Vagina (tissue), 2 donors: ENCODE measurements around the gene HIKESHI. TPM values are rescaled to one million over a fixed set of nuclear protein-coding genes. Genes with fewer than 3 reads are reported as not detected.

Experiments
- DNase-seq, 2 donors: peaks; one replicate each; pipeline ENCODE4 v3.0.0-alpha.2; 2017; ENCODE audit errors: extremely low spot score in 2 of 2
- H3K27ac ChIP-seq: fragments of 200-600 bp; sonication (generic); one replicate; pipeline ENCODE4 v1.5.1; 2019
- H3K27me3 ChIP-seq: fragments of 200-600 bp; sonication (generic); one replicate; pipeline ENCODE4 v1.5.1; 2019
- H3K36me3 ChIP-seq, 2 donors: fragments of 200-600 bp; sonication (generic); one replicate each; pipeline ENCODE4 v1.5.1; 2017 to 2019
- H3K4me1 ChIP-seq: fragments of 200-600 bp; sonication (generic); one replicate; pipeline ENCODE4 v1.5.1; 2019
- H3K4me3 ChIP-seq, 2 donors: fragments of 200-600 bp; sonication (generic); 1 replicate in 1 of 2; 2 replicates in 1 of 2; pipeline ENCODE4 v1.5.1; 2016 to 2019
- H3K9me3 ChIP-seq: fragments of 200-600 bp; sonication (generic); one replicate; pipeline ENCODE4 v1.5.1; 2019
- POLR2A ChIP-seq, 2 donors: fragments of 450-650 bp; IDR thresholded peaks; one replicate each; pipeline ENCODE4 v1.6.1; 2017; ENCODE audit warnings: antibody characterized with exemption in 2 of 2, mild to moderate bottlenecking in 2 of 2, moderate library complexity in 2 of 2
- POLR2AphosphoS5 ChIP-seq, 2 donors: sonication (generic); formaldehyde crosslinking; IDR thresholded peaks; one replicate each; pipeline ENCODE4 v1.9.0; 2017; ENCODE audit warnings: antibody characterized with exemption in 2 of 2, mild to moderate bottlenecking in 2 of 2, low read depth in 1 of 2; ENCODE audit not compliant: insufficient read depth in 1 of 2
- intact Hi-C: fragments of 100-400 bp; cut with DNase I; formaldehyde crosslinking; loops from one replicate; pipeline ENCODE4 v1.15.1; 2023
- total RNA-seq: library from RNA; depleted of rRNA; stranded (reverse); fragments of >200 nt; gene quantifications from one replicate; pipeline ENCODE4 v1.2.3, GENCODE V29; 2016
- TF ChIP-seq, protein P1 (sequence below), 3 experiments: fragments of 450-650 bp in 2 of 3; fragments of 200-600 bp in 1 of 3; sonication (generic) in 1 of 3; IDR thresholded peaks; one replicate each; pipeline ENCODE4 v1.5.1; 2017 to 2019; ENCODE audit warnings: antibody characterized with exemption in 3 of 3, mild to moderate bottlenecking in 2 of 3, moderate library complexity in 2 of 3

The HIKESHI gene
- total RNA-seq, 1 donor from 2014 or later: 25.0 TPM

- H3K4me3 ChIP-seq: no peak overlapping the region
- no peak for DNase-seq
- TF ChIP-seq, protein P1, sequence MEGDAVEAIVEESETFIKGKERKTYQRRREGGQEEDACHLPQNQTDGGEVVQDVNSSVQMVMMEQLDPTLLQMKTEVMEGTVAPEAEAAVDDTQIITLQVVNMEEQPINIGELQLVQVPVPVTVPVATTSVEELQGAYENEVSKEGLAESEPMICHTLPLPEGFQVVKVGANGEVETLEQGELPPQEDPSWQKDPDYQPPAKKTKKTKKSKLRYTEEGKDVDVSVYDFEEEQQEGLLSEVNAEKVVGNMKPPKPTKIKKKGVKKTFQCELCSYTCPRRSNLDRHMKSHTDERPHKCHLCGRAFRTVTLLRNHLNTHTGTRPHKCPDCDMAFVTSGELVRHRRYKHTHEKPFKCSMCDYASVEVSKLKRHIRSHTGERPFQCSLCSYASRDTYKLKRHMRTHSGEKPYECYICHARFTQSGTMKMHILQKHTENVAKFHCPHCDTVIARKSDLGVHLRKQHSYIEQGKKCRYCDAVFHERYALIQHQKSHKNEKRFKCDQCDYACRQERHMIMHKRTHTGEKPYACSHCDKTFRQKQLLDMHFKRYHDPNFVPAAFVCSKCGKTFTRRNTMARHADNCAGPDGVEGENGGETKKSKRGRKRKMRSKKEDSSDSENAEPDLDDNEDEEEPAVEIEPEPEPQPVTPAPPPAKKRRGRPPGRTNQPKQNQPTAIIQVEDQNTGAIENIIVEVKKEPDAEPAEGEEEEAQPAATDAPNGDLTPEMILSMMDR (IDR thresholded peaks at IDR 0.05): no peak
- no peak for TF ChIP-seq POLR2AphosphoS5 (IDR thresholded peaks at IDR 0.05; ENCODE audit: insufficient read depth in 1 of 2, low read depth in 1 of 2)
- no peak for TF ChIP-seq POLR2A (IDR thresholded peaks at IDR 0.05)
- intact Hi-C loops: no loop called here
- no peaks in the 10 kb centered on the region for H3K4me1 ChIP-seq
- no peaks in the 10 kb centered on the region for H3K9me3 ChIP-seq
- no peaks in the 10 kb centered on the region for H3K36me3 ChIP-seq
- no peak overlapping the region for H3K27ac ChIP-seq
- H3K27me3 ChIP-seq: no peaks in the 10 kb centered on the region
These were observed 78.4 kb downstream of the HIKESHI start for GRCh38 chr11:86380295-86381059.

GRCh38 chr11:86383041-86383955 is 81.3 kb downstream of the HIKESHI start:
- intact Hi-C loops: no loop called here
- no peak for DNase-seq
- no peak overlapping the region for H3K4me3 ChIP-seq
- TF ChIP-seq, protein P1 (IDR thresholded peaks at IDR 0.05): no peak
- TF ChIP-seq POLR2AphosphoS5 (IDR thresholded peaks at IDR 0.05; ENCODE audit: insufficient read depth in 1 of 2, low read depth in 1 of 2) (no peak), POLR2A (IDR thresholded peaks at IDR 0.05) (no peak)
- H3K36me3 ChIP-seq: no peaks in the 10 kb centered on the region
- H3K27ac ChIP-seq: no peak overlapping the region
- no peaks in the 10 kb centered on the region for H3K27me3 ChIP-seq
- H3K4me1 ChIP-seq: no peaks in the 10 kb centered on the region
- H3K9me3 ChIP-seq: no peaks in the 10 kb centered on the region

GRCh38 chr11:86386283-86386682 is 84.2 kb downstream of the HIKESHI start:
- H3K27ac ChIP-seq: no peak overlapping the region
- H3K4me1 ChIP-seq: no peaks in the 10 kb centered on the region
- intact Hi-C loops: no loop called here
- no peaks in the 10 kb centered on the region for H3K9me3 ChIP-seq
- DNase-seq: no peak
- TF ChIP-seq POLR2AphosphoS5 (IDR thresholded peaks at IDR 0.05; ENCODE audit: insufficient read depth in 1 of 2, low read depth in 1 of 2) (no peak), POLR2A (IDR thresholded peaks at IDR 0.05) (no peak)
- TF ChIP-seq, protein P1 (IDR thresholded peaks at IDR 0.05): no peak
- H3K4me3 ChIP-seq: no peak overlapping the region
- H3K27me3 ChIP-seq: no peaks in the 10 kb centered on the region
- H3K36me3 ChIP-seq: no peaks in the 10 kb centered on the region

DNA sequence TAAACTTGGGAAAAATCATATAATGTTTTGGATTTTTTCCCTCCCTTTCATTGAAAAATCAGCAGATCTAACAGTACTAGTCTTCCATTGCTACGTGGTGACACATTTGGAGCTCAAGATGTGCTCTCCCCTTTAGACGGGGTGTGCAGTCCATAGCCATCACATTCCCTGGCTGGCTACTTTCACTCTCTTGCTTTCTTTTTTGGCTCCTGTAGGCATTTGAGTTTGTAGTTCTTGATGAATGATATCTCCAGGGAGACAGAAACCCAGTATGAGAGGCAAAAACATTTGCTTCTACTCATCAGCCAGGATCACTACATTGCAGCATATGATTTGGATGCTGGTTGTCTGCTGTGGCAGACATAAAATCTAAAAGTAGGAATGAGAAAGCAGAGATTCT is 84.7 kb downstream of the HIKESHI start:
- TF ChIP-seq POLR2AphosphoS5 (IDR thresholded peaks at IDR 0.05; ENCODE audit: insufficient read depth in 1 of 2, low read depth in 1 of 2) (no peak), POLR2A (IDR thresholded peaks at IDR 0.05) (no peak)
- TF ChIP-seq, protein P1 (IDR thresholded peaks at IDR 0.05): no peak
- Histone ChIP-seq H3K9me3 (no peaks in the 10 kb centered on the region), H3K27me3 (no peaks in the 10 kb centered on the region), H3K4me1 (no peaks in the 10 kb centered on the region), H3K27ac (no peak overlapping the region), H3K36me3 (no peaks in the 10 kb centered on the region), H3K4me3 (no peak overlapping the region)
- no peak for DNase-seq
- intact Hi-C loops: no loop called here
